MM.1S (cell line): ENCODE data around the gene SULF2.

Source experiments
- EZH2 ChIP-seq: fragments of 300-600 bp; sonication (generic); optimal IDR thresholded peaks from 2 replicates; pipeline ENCODE3; 2017; ENCODE audit warnings: low read depth, mild to moderate bottlenecking, antibody characterized with exemption, low read length, mixed read lengths
- TF ChIP-seq, protein P1 (sequence below): fragments of 300-600 bp; sonication (generic); IDR thresholded peaks from 2 replicates; pipeline ENCODE4 v1.5.1; 2016; ENCODE audit warnings: antibody characterized with exemption, low read length, mixed read lengths

DNA sequence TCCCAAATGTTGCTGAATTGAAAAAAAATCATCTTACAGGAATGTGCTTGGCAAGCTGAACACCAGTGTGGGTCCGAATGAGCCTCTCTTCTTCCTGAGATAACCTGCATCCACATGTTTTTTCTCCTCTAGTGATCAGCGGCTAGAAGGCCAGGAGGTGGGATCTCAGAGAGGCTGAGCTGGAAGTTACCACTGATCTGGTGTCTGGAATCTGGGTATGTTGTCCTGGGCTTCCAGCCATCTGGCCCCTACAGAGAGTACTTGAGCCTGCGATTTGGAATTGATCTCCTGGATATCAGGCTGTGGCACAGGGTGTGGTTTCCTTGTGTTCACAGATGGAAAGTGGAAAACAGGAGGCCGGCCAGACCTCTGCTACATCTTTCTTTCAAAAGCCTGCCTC is 35.9 kb downstream of the SULF2 start:
- TF ChIP-seq, protein P1, sequence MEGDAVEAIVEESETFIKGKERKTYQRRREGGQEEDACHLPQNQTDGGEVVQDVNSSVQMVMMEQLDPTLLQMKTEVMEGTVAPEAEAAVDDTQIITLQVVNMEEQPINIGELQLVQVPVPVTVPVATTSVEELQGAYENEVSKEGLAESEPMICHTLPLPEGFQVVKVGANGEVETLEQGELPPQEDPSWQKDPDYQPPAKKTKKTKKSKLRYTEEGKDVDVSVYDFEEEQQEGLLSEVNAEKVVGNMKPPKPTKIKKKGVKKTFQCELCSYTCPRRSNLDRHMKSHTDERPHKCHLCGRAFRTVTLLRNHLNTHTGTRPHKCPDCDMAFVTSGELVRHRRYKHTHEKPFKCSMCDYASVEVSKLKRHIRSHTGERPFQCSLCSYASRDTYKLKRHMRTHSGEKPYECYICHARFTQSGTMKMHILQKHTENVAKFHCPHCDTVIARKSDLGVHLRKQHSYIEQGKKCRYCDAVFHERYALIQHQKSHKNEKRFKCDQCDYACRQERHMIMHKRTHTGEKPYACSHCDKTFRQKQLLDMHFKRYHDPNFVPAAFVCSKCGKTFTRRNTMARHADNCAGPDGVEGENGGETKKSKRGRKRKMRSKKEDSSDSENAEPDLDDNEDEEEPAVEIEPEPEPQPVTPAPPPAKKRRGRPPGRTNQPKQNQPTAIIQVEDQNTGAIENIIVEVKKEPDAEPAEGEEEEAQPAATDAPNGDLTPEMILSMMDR: no peak
- no peak for TF ChIP-seq EZH2
